GM12873 (cell line): ENCODE data around the gene SUMF1.

Experiments used
- TF ChIP-seq, protein P1 (sequence below): IDR thresholded peaks from 2 replicates; pipeline ENCODE4 v1.5.1; 2012; ENCODE audit warnings: low read depth, mild to moderate bottlenecking, moderate library complexity, low read length, control low read depth; ENCODE audit not compliant: insufficient read depth; ENCODE audit errors: missing control alignments

The SUMF1 gene

DNA sequence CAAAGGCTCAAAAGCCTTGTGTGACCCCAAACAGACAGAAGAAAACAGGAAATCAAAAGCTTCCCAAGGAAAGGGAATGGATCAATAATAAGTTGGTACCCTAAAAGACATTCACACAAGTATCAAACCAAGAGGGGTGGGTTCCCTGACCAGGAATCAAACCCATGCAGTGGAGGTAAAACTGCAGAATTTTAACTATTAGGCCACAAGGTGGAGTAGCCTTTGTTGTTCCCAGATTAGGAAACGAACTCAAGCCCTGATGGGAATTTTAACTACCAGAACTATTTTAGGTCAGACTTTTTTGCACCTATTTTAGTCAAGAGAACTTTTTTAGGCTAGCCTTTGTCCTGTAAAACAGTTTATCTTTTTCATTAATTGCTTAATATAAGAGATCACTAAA lies 132.5 kb downstream of the SUMF1 start:
- TF ChIP-seq, protein P1, sequence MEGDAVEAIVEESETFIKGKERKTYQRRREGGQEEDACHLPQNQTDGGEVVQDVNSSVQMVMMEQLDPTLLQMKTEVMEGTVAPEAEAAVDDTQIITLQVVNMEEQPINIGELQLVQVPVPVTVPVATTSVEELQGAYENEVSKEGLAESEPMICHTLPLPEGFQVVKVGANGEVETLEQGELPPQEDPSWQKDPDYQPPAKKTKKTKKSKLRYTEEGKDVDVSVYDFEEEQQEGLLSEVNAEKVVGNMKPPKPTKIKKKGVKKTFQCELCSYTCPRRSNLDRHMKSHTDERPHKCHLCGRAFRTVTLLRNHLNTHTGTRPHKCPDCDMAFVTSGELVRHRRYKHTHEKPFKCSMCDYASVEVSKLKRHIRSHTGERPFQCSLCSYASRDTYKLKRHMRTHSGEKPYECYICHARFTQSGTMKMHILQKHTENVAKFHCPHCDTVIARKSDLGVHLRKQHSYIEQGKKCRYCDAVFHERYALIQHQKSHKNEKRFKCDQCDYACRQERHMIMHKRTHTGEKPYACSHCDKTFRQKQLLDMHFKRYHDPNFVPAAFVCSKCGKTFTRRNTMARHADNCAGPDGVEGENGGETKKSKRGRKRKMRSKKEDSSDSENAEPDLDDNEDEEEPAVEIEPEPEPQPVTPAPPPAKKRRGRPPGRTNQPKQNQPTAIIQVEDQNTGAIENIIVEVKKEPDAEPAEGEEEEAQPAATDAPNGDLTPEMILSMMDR = peak; percentile 15

DNA sequence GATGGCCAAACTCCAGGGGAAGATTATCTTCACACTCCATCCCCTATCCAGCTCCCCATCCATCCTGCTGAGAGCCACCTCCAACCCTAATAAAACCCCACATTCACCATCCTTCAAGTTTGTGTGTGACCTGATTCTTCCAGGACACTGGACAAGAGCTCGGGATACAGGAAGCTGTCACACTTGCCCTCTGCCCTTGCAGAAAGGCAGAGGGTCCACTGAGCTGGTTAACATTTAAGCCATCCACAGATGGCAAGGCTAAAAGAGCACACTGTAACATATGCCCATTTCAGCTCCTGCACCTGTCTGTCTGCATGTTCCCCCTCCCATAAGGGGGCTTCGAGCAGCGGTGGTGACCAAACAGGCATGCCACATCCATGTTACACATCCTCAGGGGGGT lies 134.1 kb downstream of the SUMF1 start:
- TF ChIP-seq, protein P1 = no peak

DNA sequence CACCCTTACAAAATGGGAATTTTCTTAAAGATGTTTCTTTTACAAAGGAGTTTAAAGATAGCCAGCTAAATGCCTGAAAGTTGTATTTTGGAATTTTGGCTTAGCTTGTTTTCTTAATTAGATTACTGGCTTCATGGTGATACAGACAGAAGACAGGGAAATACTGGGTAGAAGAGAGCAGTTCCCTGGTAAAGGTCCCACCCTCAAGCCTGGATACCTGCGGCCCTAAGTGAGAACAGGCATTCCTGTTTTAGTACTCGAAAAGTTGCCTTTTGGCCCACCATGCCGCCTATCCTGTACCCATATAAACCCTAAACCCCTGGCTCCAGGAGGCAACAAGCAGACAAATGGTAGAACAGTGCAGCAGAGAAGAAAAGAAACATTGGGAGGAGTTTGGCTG lies 134.5 kb downstream of the SUMF1 start:
- TF ChIP-seq, protein P1 = no peak

DNA sequence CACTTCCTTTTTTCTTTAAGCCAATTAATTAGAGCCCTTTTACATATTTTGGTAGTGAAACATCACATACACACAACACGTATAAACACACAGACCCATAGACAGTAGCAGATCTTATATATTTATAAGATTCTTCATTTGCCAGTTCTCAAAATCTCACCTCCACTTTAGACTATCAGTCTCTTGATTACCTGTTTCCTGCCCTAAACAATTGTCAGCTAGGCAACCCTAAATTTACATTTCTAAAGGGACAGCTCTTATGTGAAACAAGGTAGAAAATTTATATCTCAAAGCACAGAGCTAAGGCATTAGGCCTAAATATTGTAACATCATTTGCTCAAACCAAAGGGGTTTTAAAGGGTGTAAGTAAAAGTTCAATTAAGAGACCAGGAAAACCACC lies 135.0 kb downstream of the SUMF1 start:
- TF ChIP-seq, protein P1 = no peak

DNA sequence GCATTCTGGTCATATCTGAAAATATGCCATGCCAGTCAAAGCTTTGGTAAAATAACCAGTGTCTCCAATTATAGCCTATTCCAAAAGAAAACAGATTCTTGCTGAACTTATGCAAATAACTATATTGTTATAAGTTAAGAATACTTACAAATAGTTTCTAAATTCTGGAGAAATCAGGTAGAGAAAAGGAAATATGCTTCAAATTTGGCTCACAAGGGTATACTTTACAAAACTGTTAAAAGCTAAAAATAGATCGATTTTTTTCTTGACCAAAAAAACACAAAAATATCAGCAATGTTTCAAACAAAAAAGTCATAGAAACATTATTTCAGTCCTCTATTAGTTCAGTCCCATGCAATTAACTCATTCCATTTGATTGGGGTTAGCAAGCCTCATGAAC lies 140.2 kb downstream of the SUMF1 start:
- TF ChIP-seq, protein P1 = no peak

DNA sequence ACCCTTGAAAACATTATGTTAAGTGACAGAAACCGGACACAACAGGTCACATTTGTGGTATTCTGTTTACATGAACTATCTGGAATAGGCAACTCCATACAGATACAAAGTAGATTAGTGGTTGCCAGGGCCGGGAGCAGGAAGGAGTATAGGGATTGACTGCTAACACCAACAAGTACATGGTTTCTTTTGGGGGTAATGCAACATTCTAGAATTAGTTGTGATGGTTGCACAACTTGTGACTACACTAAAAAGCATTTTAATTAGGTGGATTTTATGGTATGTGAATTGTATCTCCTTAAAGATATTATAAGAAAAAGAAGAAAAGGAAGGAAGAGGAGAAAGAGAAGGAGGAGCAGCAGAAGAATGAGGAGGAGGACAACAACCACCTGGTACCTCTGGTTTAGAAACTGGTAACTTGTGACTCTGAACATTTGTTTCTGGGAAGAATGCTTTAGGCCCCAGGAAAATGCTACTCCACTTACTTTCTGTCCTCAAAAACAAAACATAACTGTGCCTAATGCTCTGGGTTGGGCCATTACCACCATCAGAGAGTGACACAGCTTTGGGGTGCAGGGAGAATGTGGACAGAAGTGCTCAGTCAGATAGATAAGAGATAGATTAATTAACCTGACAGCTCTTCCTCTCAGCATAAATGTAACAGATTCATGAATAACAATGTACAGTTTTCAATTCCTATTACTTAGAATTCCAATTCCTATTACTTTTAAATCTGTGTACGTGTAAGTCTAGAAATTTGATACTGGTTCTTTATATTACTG lies 143.6 kb downstream of the SUMF1 start:
- TF ChIP-seq, protein P1 = no peak

DNA sequence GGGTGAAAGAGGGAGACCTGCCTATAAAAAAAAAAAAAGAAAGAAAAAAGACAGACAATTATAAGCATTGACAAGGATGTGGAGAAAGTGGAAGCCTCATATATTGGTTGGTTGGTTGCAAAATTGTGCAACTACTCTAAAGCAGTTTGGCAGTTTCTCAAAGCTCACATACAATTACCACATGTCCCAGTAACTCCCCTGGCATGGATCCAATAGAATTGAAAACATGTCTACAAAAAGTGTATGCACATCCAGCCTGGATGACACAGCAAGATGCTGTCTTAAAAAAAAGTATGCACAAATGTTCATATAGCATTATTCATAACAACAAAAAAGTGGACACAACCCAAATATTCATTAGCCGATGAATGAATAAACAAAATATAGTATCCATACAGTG lies 144.4 kb downstream of the SUMF1 start:
- TF ChIP-seq, protein P1 = no peak

DNA sequence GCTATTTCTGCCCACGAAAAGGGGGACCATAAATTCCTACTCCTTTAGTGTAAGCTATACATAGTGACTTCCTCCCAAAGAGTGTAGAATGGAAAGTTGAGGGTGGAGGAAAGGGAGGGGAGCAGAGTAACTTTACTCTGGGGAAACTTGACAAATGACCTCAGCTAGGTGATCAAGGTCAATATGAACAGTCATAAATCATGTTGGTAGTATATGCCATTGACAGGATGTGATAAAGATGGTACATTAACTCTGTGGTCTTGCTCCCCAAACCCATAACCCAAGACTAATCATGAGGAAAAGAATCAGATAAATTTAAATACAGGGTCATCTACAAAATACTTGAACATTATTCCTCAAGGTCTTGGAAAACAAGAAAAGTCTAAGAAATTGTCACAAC lies 145.3 kb downstream of the SUMF1 start:
- TF ChIP-seq, protein P1 = no peak
